Activated CD4-positive, alpha-beta T cell treated with anti-CD3 and anti-CD28 coated beads, Interleukin-2, amount 10 ng/mL, durations not matched to agents 24 days and 14 days (primary cell): ENCODE results near the gene SLC4A7. TPM values are rescaled to one million over a fixed set of nuclear protein-coding genes. Genes with fewer than 3 reads are reported as not detected.
"Not testable (repeated sequence)": the region's sequence is repeated elsewhere in the genome, so short reads cannot be mapped to it uniquely, and the experiment has no call there.

Experiments used
- DNase-seq: peaks from one replicate; pipeline ENCODE4 v3.0.0; 2022
- H3K27ac Mint-ChIP-seq: one replicate; pipeline ENCODE4 v1.8.0; 2022; ENCODE audit warnings: mild to moderate bottlenecking, mixed read lengths
- H3K27me3 Mint-ChIP-seq: one replicate; pipeline ENCODE4 v1.8.0; 2022; ENCODE audit warnings: mixed read lengths
- H3K36me3 Mint-ChIP-seq: one replicate; pipeline ENCODE4 v1.8.0; 2022; ENCODE audit warnings: low read depth, mild to moderate bottlenecking, mixed read lengths
- H3K4me1 Mint-ChIP-seq: one replicate; pipeline ENCODE4 v1.8.0; 2021; ENCODE audit warnings: mixed read lengths
- H3K4me3 Mint-ChIP-seq: one replicate; pipeline ENCODE4 v1.8.0; 2022; ENCODE audit warnings: mild to moderate bottlenecking, moderate library complexity, mixed read lengths
- H3K9me3 Mint-ChIP-seq: one replicate; pipeline ENCODE4 v1.8.0; 2021; ENCODE audit warnings: mixed read lengths
- intact Hi-C: fragments of 100-400 bp; cut with micrococcal nuclease; formaldehyde crosslinking; loops from one replicate; pipeline ENCODE4 v1.15.1; 2023
- total RNA-seq: library from RNA; stranded (reverse); gene quantifications from 2 replicates; pipeline ENCODE4 v1.2.3, GENCODE V29; 2022

The SLC4A7 gene
- total RNA-seq, 1 donor from 2014 or later: 69.0 TPM

- intact Hi-C loops: loop anchor here (2.0 kb wide), 1 partner anchor 156 kb away; no protein-coding TSS in a partner anchor
- DNase-seq: no peak
- Mint-ChIP-seq H3K9me3 (no peaks in the 10 kb centered on the region), H3K4me3 (no peak overlapping the region), H3K36me3 (peaks cover 9% of the 10 kb centered on the region), H3K27ac (no peak overlapping the region), H3K27me3 (no peaks in the 10 kb centered on the region), H3K4me1 (peaks cover 7% of the 10 kb centered on the region)
Observed at GRCh38 chr3:27468283-27468886, 15.8 kb downstream of the SLC4A7 start.

- Mint-ChIP-seq H3K4me1 (peaks cover 6% of the 10 kb centered on the region), H3K27me3 (no peaks in the 10 kb centered on the region), H3K9me3 (no peaks in the 10 kb centered on the region), H3K27ac (no peak overlapping the region), H3K36me3 (peaks cover 6% of the 10 kb centered on the region), H3K4me3 (no peak overlapping the region)
- DNase-seq: peak; percentile 60
- intact Hi-C loops: loop anchor here (1.0 to 2.0 kb wide), 2 partner anchors 110 to 333 kb away; no protein-coding TSS in a partner anchor
Observed at GRCh38 chr3:27467545-27467944, 16.6 kb downstream of the SLC4A7 start.

GRCh38 chr3:27464646-27465045, 19.5 kb downstream of the SLC4A7 start:
- Mint-ChIP-seq H3K36me3 (peaks cover 8% of the 10 kb centered on the region), H3K9me3 (no peaks in the 10 kb centered on the region), H3K27me3 (no peaks in the 10 kb centered on the region), H3K4me3 (no peak overlapping the region), H3K27ac (no peak overlapping the region), H3K4me1 (peaks cover 3% of the 10 kb centered on the region)
- intact Hi-C loops: no loop called here
- peak; percentile 34 for DNase-seq

GRCh38 chr3:27462228-27462627, 22.0 kb downstream of the SLC4A7 start:
- Mint-ChIP-seq H3K27me3 (no peaks in the 10 kb centered on the region), H3K4me1 (no peaks in the 10 kb centered on the region), H3K36me3 (peaks cover 9% of the 10 kb centered on the region), H3K4me3 (no peak overlapping the region), H3K9me3 (no peaks in the 10 kb centered on the region), H3K27ac (no peak overlapping the region)
- no peak for DNase-seq
- intact Hi-C loops: no loop called here

GRCh38 chr3:27458929-27459328, 25.3 kb downstream of the SLC4A7 start:
- Mint-ChIP-seq H3K27me3 (no peaks in the 10 kb centered on the region), H3K4me3 (no peak overlapping the region), H3K9me3 (no peaks in the 10 kb centered on the region), H3K36me3 (peaks cover 15% of the 10 kb centered on the region), H3K27ac (no peak overlapping the region), H3K4me1 (peaks cover 15% of the 10 kb centered on the region)
- DNase-seq: no peak
- intact Hi-C loops: loop anchor here (10.0 kb wide), 1 partner anchor 886 kb away; the partner anchor contains the start of genes AZI2 and ZCWPW2

GRCh38 chr3:27456554-27456953, 27.6 kb downstream of the SLC4A7 start:
- peaks cover 22% of the 10 kb centered on the region for H3K4me1 Mint-ChIP-seq
- no peak for DNase-seq
- H3K9me3 Mint-ChIP-seq: no peaks in the 10 kb centered on the region
- no peaks in the 10 kb centered on the region for H3K27me3 Mint-ChIP-seq
- H3K27ac Mint-ChIP-seq: no peak overlapping the region
- no peak overlapping the region for H3K4me3 Mint-ChIP-seq
- intact Hi-C loops: loop anchor here (10.0 kb wide), 1 partner anchor 888 kb away; the partner anchor contains the start of genes AZI2 and ZCWPW2
- peaks cover 14% of the 10 kb centered on the region for H3K36me3 Mint-ChIP-seq

GRCh38 chr3:27454914-27455313, 29.3 kb downstream of the SLC4A7 start:
- DNase-seq: no peak
- Mint-ChIP-seq H3K27me3 (no peaks in the 10 kb centered on the region), H3K9me3 (no peaks in the 10 kb centered on the region), H3K27ac (peak overlapping the region; percentile 83), H3K4me1 (peaks cover 26% of the 10 kb centered on the region), H3K4me3 (peak overlapping the region; percentile 39), H3K36me3 (peaks cover 20% of the 10 kb centered on the region)
- intact Hi-C loops: loop anchor here (2.0 to 10.0 kb wide), 2 partner anchors 30 to 890 kb away; partner anchors contain the start of genes AZI2, SLC4A7 and ZCWPW2

GRCh38 chr3:27454461-27454860, 29.7 kb downstream of the SLC4A7 start:
- Mint-ChIP-seq H3K9me3 (no peaks in the 10 kb centered on the region), H3K36me3 (peaks cover 22% of the 10 kb centered on the region), H3K27me3 (no peaks in the 10 kb centered on the region), H3K4me3 (peak overlapping the region; percentile 27), H3K27ac (peak overlapping the region; percentile 83), H3K4me1 (peaks cover 26% of the 10 kb centered on the region)
- intact Hi-C loops: loop anchor here (2.0 to 10.0 kb wide), 2 partner anchors 30 to 890 kb away; partner anchors contain the start of genes AZI2, SLC4A7 and ZCWPW2
- no peak for DNase-seq

- Mint-ChIP-seq H3K27me3 (no peaks in the 10 kb centered on the region), H3K27ac (no peak overlapping the region), H3K4me3 (no peak overlapping the region), H3K9me3 (no peaks in the 10 kb centered on the region), H3K36me3 (peaks cover 25% of the 10 kb centered on the region), H3K4me1 (peaks cover 26% of the 10 kb centered on the region)
- DNase-seq: no peak
- intact Hi-C loops: loop anchor here (10.0 kb wide), 1 partner anchor 892 kb away; the partner anchor contains the start of genes AZI2 and ZCWPW2
Observed at GRCh38 chr3:27452368-27453090, 31.7 kb downstream of the SLC4A7 start.

- H3K27ac Mint-ChIP-seq: no peak overlapping the region
- intact Hi-C loops: loop anchor here (10.0 kb wide), 1 partner anchor 893 kb away; the partner anchor contains the start of genes AZI2 and ZCWPW2
- H3K9me3 Mint-ChIP-seq: no peaks in the 10 kb centered on the region
- DNase-seq: no peak
- no peak overlapping the region for H3K4me3 Mint-ChIP-seq
- H3K4me1 Mint-ChIP-seq: peaks cover 26% of the 10 kb centered on the region
- H3K27me3 Mint-ChIP-seq: no peaks in the 10 kb centered on the region
- peaks cover 28% of the 10 kb centered on the region for H3K36me3 Mint-ChIP-seq
Observed at GRCh38 chr3:27451842-27452241, 32.3 kb downstream of the SLC4A7 start.

GRCh38 chr3:27451251-27451650, 32.9 kb downstream of the SLC4A7 start:
- H3K36me3 Mint-ChIP-seq: peaks cover 28% of the 10 kb centered on the region
- H3K4me3 Mint-ChIP-seq: no peak overlapping the region
- DNase-seq: no peak
- H3K4me1 Mint-ChIP-seq: peaks cover 21% of the 10 kb centered on the region
- H3K9me3 Mint-ChIP-seq: no peaks in the 10 kb centered on the region
- peak overlapping the region; percentile 31 for H3K27ac Mint-ChIP-seq
- intact Hi-C loops: loop anchor here (10.0 kb wide), 1 partner anchor 894 kb away; the partner anchor contains the start of genes AZI2 and ZCWPW2
- H3K27me3 Mint-ChIP-seq: no peaks in the 10 kb centered on the region

- H3K27me3 Mint-ChIP-seq: no peaks in the 10 kb centered on the region
- intact Hi-C loops: loop anchor here (10.0 kb wide), 1 partner anchor 895 kb away; the partner anchor contains the start of genes AZI2 and ZCWPW2
- no peak for DNase-seq
- peaks cover 31% of the 10 kb centered on the region for H3K36me3 Mint-ChIP-seq
- peaks cover 17% of the 10 kb centered on the region for H3K4me1 Mint-ChIP-seq
- no peak overlapping the region for H3K27ac Mint-ChIP-seq
- H3K9me3 Mint-ChIP-seq: no peaks in the 10 kb centered on the region
- H3K4me3 Mint-ChIP-seq: no peak overlapping the region
Observed at GRCh38 chr3:27449530-27450150, 34.5 kb downstream of the SLC4A7 start.

GRCh38 chr3:27442995-27443394, 41.2 kb downstream of the SLC4A7 start:
- H3K4me3 Mint-ChIP-seq: not testable (repeated sequence)
- peaks cover 52% of the 10 kb centered on the region for H3K36me3 Mint-ChIP-seq

More at GRCh38 chr3:27442995-27443394, 41.2 kb downstream of the SLC4A7 start:
- peaks cover 12% of the 10 kb centered on the region for H3K9me3 Mint-ChIP-seq
- DNase-seq, H3K27me3 Mint-ChIP-seq, H3K4me1 Mint-ChIP-seq, intact Hi-C loops, H3K27ac Mint-ChIP-seq: not testable (repeated sequence)
